NCI-H2081 (cell line): ENCODE measurements around the gene RAD9A.
"Not testable (repeated sequence)": the region's sequence is repeated elsewhere in the genome, so short reads cannot be mapped to it uniquely, and the experiment has no call there.

Experiments used
- DNase-seq, 2 experiments: peaks; one replicate each; lab custom pipeline; 2025; lab: John Stamatoyannopoulos, UW

Gene RAD9A

DNA sequence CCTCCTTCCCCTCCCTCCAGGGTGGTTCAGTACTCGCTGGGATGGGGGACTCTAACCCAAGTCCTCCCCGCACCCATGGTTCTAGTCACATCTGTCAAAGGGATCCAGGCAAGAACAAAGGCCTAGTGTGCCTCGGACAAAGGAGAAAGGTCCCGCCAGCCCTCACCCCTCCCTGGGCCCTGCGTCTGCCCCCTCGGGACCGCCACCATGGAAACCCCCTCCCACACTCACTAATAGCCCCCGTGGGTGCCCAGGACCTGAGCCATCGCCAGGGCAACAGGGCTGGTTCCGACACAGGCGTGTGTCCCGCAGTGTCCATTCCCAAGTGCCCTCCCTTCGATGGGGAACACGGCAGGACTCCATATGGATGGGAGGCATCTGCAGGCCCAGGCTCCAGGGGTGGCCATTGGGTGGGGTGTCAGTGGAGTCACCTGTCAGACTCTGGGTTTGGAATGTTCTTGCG, 18.6 kb downstream of the RAD9A start:
- no peak for DNase-seq

DNA sequence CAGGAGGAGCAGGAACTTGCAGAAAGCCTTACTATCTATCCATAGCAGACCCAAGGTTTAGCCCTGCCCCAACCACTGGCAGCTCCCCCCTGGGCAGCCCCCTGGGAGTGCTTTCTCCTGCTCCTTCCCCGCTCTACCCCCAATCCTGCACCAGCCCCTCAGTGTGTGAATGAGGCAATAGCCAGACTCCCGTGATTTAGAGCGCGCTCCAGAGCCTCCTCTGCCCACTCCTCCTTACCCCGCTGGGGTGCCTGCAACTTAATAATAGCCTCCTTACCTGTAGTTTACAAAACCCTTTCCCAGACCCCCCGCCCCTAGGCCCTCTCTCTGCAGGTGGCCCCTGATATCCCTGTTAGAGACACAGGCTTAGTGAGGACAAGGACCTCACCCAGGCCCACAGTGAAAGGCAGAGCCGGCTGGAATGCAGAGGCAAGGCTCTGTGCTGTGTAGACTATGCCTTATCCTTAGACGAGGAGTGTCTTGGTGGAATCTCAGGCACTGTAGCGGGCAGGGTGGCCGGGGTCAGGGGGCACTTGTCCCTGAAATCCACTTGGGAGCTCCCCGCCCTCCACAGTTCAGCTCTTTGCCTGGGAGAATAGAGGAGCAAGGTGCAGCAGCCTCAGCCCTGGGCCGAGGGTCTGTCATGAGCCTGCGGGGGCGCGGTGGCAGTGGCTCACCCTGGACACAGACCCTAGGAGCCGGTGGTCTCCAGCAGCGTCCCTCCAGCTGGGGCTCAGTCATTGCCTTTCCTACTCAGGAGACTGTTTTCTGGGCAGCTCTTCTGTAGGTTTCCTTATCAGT, 19.4 kb downstream of the RAD9A start:
- DNase-seq: no peak

DNA sequence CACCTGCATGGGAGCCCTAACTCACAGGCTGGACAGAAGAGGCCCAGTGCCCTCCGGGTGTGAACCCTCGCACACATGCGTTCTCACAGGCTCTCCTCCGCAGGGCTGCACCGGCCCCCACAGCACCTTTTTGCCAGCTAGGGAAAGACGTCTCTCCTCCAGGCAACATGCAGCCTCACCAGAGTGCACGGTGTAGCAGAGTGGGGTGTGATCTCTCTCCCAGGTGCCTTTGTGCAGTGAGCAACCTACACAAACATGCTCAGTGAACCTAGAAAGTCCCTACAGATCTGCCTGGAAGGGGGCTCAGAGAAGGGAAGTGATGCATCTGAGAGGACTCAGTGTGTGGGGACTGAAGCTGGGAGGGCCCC, 20.0 kb downstream of the RAD9A start:
- DNase-seq: no peak

DNA sequence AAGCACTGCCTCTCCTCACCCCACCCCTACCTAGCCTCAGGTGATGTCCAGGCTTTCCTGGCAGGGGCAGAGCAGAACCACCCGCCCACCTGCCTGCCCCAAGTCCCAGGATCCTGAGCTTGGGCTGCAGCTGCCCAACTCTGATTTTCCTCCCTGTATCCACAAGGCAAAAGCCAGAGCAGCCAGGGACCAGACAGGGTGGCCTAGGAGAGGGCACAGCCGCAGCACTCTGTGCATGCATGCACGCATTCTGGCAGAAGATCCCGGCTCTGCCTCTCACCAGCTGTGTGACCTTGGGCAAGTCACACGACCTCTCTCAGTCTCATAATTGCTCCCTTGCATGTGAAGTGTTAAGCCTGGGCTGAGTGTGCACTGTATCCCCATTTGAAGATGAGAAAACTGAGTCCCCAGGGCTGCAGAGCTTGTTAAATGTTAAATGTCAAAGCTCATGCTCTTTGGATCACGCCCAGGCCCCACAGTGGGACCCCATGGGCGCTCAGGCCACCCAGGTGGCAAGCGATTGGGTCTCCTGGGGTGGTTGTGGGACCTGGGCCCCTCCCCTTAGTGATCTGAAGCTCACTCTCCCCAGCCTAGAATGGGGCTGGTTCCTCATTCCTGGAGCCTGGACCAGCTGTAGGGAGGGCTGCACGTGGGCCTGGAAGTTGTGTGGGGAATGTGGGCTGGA, 20.9 kb downstream of the RAD9A start:
- no peak for DNase-seq

DNA sequence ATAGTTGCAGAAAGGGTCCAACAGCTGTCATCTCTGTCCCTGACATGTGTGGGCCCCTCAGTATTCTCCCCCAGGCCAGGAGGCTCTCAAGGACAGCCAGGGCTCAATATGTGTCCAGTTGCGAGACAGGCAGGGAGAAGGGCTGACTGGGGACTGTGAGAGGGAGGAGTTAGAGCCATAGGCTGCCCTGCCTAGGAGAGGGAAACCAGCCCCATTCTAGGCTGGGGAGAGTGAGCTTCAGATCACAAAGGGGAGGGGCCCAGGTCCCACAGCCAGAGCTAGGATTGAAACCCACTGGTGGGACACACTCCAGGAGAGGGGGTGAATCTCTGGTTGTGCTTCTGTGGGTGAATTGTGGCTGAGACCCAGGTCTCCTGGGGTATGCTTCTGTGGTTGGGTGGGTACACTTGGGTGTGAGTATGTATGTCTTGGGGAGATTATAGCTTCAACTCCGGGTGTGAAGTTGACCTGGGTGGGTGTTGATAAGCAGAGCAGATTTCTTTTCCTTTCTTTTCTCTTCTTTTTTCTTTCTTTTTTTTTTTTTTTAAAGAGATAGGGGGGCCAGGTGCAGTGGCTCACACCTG, 21.6 kb downstream of the RAD9A start:
- no peak for DNase-seq

DNA sequence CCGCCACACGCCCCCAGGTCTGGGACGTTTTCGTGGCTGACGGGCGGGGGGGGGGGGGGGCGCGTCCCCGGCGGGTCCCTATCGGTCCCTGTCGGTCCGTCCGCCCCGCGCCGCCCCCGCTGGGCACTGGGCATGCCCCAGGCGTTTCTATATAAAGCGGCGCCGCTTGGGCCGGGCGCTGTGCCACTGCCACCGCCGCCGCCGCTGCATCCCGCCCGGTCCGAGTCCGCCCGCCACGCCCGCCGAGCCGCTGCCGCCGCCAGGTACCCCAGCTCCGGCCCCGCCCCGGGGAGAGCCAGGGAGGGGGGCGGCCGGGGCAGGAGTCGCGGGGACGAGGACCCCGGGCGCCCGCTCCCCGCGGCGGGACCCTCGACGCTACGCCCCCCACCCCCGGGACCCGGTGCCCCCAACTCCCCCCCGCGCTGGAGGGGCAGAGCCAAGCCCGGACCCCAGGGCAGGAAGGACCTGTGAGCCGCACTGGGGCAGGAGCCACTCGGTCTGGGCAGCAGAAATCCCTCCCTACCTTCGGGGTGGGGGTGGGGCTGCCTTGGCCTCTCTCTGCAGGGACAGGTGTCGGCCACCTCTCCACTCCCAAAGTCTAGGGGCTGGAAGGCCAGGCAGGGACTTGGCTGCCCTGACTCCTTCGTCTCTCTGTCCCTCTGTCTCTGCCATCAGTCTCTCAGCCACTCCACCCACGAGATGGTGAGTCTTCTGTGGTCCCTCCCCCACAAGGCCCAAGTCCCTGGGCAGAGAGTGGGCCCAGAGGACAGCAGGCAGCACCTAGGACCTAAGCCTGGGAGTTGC, 23.9 kb downstream of the RAD9A start, which contains the start of gene CARNS1:
CARNS1 (plus strand) TSS at position 178 of the 804 bp plus-strand sequence; CDS start at position 700, 522 bp downstream.
- no peak for DNase-seq

DNA sequence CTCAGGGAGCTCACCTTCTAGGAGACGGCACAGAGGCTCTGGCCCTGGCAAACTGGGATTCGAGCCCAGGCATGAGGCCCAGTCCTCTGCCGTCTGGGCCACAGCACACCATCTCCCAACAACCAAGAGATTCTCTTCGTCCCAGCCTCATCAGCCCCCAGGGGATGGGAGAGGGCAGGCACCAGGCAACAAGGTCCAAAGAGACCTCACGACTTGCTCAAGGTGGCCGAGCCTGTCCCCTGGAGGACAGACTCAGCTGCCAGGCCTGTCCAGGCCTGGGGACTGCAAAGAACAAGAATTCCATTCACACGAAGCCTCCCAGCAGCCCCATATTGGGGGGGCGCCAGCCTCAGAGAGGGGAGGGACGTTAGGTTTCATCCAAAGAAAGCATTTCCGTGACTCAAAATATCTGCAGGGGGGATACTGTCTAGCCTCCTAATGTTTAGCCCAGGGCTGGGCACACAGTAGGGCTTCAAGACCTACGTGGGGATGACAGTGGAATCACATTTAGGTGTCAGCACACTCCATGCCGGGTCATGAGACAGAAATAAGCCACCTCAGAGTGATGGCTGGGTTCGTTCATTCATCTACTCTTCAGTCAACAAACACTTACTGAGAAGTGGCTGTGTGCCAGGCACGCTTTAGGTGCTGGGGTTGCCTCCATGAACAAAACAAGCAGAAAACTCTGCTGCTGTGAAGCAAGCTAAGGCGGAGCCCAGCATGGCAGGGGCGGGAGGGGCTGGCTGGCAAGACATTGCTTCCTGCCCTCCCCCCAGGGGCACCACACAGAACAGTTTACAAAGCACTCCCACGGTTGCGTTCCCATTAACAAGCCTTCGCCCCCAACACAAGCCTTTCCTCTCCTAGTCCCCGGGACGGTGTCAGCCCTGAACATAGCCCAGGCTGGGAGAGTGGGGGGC, 24.9 kb downstream of the RAD9A start:
- DNase-seq: peak; percentile 70 to 87

DNA sequence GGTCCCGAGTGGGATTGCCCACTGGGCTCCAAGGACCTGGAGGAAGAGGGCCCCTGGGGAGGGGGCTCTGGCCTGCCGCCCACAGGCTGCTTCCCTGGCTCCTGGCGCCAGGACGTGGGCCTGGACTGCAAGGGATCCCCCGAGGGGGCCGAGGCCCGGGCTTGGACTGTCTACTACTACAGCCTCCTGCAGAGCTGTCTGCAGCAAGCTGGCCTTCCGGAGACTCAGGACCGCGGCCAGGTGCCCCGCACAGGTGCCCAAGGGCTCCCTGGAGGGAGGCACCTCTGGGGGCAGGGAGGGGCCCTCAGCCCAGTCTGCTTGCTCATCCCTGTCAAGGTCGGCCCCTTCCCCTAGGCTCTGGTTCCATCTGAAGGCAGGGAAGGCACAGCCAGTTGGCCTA, 25.6 kb downstream of the RAD9A start:
- DNase-seq: no peak

DNA sequence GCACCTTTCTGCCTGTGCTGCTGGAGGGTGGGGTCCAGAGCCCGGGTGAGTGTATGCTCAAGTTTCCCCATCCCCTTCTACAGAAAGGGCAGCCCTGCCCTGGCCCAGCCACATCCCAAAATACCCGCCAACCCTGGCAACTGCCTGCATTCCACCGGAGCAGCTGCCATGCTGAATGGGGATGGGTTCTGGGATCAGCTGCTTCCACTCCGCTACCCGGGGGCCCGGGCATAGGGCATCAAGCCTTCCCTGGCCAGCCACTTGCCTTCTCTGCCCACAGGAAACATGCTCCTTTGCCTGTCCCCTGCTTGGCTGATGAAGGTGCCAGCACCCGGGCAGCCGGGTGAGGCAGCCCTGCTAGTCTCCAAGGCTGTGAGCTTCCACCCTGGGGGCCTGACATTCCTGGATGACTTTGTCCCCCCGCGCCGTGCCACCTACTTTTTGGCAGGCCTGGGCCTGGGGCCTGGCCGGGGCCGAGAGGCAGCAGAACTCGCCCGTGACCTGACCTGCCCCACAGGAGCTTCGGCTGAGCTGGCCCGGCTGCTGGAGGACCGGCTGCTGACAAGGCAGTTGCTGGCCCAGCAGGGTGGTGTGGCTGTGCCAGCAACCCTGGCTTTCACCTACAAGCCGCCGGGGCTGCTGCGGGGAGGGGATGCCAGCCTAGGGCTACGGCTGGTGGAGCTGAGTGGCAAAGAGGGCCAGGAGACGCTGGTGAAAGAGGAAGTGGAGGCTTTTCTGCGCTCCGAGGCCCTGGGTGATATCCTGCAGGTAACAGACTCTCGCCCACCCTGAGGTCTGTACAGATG, 26.9 kb downstream of the RAD9A start:
- peak; percentile 40 to 66 for DNase-seq

DNA sequence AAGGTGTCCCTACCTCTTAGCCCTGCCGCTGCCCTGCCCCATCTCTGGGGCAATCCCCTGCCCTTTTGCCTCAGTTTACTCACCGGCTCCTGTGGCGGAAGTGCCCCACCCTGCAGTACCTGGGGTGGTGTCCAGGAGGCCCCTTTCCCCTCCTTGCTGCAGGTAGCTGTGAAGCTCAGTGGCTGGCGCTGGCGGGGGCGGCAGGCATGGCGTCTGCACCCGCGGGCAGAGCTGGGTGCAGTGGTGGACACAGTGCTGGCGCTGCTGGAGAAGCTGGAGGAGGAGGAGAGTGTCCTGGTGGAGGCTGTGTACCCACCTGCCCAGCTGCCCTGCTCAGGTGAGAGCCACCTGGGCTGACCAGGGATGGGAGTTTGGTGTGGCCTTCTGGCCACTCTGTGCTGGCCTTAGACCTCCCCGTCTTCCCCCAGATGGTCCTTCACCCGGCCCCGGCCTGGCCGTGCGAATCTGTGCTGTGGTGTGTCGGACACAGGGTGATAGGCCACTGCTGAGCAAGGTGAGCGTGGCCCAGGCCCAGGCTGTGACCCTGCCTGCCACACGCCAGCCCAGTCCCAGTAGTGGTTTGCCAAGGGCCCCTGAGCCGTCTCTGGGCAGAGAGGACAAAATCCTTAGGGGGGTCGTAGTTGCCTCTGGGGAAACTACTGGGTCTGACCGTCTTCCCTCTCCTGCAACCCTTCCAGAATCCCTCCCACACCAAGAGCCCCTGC, 27.7 kb downstream of the RAD9A start:
- DNase-seq: no peak

DNA sequence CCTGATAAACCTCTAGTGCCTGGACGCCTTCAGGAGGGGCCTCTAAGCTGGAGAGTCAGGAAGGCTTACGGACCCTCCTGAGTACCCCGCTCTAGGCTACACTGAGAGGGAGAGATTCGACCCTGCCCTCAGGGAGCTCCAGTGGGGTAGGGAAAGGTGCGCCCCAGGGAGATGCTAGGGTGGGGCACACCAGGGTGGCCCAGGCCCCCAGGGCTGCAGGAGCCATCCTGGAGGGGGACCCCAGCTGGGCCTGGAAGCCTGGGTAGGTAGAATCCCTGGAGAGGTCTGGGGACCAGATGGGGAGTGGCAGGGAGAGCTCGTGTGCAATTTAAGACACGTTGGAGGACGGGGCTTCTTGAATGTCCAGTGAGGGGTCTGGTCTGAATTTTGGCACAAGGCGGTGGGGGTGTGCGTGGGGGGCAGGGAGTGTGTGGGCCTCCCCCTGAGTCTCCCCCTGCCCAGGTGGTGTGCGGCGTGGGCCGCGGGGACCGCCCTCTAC, 28.4 kb downstream of the RAD9A start:
- DNase-seq: no peak

DNA sequence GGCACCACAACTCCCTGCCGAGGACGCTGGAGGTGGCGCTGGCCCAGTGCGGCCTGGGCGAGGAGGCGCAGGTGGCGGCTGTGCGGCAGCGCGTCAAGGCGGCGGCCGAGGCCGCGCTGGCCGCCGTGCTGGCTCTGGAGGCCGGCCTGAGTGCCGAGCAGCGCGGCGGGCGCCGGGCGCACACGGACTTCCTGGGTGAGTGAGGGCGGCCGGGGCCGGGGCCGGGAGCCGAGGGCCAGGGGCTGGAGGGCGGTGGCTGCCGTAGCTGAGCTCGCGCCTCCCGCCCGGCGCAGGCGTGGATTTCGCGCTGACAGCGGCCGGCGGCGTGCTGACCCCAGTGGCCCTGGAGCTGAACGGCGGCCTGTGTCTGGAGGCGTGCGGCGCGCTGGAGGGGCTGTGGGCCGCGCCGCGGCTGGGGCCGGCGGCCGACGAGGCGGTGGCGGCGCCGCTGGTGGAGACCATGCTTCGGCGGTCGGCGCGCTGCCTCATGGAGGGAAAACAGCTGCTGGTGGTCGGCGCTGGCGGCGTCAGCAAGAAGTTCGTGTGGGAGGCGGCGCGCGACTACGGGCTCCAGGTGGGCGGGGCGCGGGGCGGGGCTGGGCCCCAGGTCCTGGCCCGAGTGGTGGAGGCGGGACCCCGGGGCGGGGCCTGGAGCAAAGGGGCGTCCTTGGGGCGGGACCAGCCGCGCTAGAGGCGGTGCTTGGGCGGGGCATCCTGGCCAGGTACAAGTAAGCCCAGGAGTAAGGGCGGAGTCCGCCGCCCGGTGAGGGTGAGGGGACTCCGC, 29.1 kb downstream of the RAD9A start:
- peak; percentile 83 to 92 for DNase-seq

DNA sequence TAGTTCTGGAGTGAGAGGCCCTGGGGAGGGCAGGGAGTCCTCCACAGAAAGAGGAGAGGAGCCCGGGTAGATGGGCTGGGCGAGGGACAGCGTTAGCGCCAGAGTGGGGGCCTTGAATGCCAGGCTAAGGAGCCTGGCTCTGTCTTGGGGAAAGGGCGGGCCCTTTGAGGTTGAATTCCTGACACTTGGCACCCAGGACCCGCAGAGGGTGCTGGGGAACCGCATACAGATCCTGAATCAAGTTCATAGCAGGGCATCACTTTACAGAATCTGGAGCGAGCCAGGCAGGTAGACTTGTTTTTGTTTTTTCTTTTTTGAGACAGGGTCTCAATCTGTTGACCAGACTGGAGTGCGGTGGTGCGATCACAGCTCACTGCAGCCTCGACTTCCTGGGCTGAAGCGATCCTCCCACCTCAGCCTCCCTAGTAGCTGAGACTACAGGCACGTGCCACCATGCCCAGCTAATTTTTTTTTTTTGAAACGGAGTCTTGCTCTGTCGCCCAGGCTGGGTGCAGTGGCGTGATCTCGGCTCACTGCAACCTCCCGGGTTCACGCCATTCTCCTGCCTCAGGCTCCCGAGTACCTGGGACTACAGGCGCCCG, 29.7 kb downstream of the RAD9A start:
- no peak for DNase-seq

DNA sequence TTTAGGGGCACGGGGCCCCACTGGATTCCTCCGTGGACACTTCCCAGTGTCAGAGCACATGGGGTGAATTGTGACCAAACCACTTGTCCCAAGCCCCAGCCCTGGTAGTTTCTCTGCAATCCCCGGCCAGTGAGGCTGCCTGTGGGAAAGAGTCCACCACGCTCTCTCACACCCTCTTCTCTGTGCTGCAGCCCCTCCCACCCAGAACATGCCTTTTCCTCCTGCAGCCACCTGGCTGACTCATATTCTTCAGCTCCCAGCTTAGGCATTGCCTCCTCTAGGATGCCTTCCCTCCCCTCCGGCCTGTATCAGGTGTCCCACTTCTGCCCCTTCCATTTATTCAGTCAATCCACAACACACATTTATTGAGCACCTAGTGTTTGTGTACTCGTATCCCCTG, 31.1 kb downstream of the RAD9A start:
- DNase-seq: no peak

DNA sequence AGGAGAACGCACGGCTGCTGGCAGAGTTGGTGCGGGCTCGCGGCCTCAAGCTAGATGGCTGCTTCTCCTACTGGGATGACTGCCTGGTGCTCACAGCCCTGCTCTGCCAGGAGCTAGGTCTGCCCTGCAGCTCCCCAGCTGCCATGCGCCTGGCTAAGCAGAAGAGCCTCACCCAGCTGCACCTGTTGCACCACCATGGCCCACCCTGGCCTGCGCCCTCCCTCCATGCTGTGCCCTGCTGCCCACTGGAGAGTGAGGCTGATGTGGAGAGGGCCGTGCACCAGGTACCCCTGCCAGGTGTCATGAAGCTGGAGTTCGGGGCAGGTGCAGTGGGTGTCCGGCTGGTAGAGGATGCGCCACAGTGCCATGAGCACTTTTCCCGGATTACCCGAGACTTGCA, 31.7 kb downstream of the RAD9A start:
- no peak for DNase-seq

DNA sequence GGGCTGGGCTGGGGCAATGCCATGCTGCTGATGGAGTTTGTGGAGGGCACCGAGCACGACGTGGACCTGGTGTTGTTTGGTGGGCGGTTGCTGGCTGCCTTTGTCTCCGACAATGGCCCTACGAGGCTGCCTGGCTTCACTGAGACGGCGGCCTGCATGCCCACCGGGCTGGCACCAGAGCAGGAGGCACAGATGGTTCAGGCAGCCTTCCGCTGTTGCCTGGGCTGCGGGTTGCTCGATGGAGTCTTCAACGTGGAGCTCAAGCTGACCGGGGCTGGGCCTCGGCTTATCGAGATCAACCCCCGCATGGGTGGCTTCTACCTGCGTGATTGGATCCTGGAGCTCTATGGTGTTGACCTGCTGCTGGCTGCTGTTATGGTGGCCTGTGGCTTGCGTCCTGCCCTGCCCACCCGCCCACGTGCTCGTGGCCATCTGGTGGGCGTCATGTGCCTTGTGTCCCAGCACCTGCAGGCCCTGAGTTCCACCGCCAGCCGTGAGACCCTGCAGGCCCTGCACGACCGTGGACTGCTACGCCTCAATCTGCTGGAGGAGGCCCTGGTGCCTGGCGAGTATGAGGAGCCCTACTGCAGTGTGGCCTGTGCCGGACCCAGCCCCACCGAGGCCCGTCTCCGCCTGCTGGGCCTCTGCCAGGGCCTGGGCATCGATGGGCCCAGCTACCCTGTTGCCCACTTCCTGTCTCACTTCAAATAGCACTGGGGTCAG, 32.3 kb downstream of the RAD9A start:
- DNase-seq: no peak

DNA sequence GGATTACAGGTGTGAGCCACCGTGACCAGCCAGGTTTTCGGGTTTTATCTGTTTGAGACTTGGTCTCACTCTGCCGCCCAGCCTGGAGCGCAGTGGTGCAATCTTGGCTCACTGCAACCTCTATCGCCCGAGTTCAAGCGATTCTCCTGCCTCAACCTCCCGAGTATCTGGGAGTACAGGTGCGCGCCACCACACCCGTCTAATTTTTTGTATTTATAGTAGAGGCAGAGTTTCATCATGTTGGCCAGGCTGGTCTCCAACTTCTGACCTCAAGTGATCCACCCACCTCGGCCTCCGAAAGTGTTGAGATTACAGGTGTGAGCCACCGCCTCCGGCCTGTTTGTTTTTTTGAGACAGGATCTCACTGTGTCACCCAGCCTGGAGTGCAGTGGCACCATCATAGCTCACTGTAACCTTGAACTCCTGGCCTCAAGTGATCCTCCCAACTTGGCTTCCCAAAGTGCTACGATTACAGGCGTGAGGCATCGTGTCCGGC, 35.6 kb downstream of the RAD9A start:
- DNase-seq: not testable (repeated sequence)
